K562 (cell line): Measurements from ENCODE around the gene NEU1. TPM values are rescaled to one million over a fixed set of nuclear protein-coding genes. Genes with fewer than 3 reads are reported as not detected.
A peak's percentile ranks its signal among the peaks of the same experiment; 100 is the strongest.

Experiments
- DDX20 ChIP-seq: fragments of 450-650 bp; IDR thresholded peaks from 2 replicates; pipeline ENCODE4 v1.6.1; 2016; ENCODE audit warnings: missing genetic modification characterization, low read depth, mild to moderate bottlenecking, missing compliant biosample characterization, moderate library complexity
- HDAC6 ChIP-seq: IDR thresholded peaks from 2 replicates; pipeline ENCODE4 v1.6.1; 2012; ENCODE audit warnings: low read depth, mild to moderate bottlenecking, control low read depth, inconsistent platforms, low read length, moderate library complexity
- KHSRP ChIP-seq: fragments of 450-650 bp; IDR thresholded peaks from 2 replicates; pipeline ENCODE4 v1.6.1; 2017
- POLR2AphosphoS5 ChIP-seq: IDR thresholded peaks from 2 replicates; pipeline ENCODE4 v1.6.1; 2011; ENCODE audit warnings: mild to moderate bottlenecking, low read depth, low read length, moderate library complexity; ENCODE audit not compliant: control insufficient read depth, insufficient read depth
- POLR2G ChIP-seq: fragments of 200-400 bp; formaldehyde crosslinking; IDR thresholded peaks from 2 replicates; pipeline ENCODE4 v1.6.1; 2017; ENCODE audit warnings: low read depth, mild to moderate bottlenecking, antibody characterized with exemption, low read length, moderate library complexity
- SIN3A ChIP-seq, 2 experiments: fragments of 150-350 bp in 1 of 2; IDR thresholded peaks; 2 replicates each; pipeline ENCODE4 v1.6.1; 2011 to 2016; ENCODE audit warnings: borderline replicate concordance in 2 of 2, low read depth in 2 of 2, low read length in 2 of 2, mild to moderate bottlenecking in 2 of 2, moderate library complexity in 2 of 2; ENCODE audit not compliant: control insufficient read depth in 1 of 2
- SRSF3 ChIP-seq: fragments of 200-400 bp; formaldehyde crosslinking; IDR thresholded peaks from 2 replicates; pipeline ENCODE4 v1.6.1; 2016; ENCODE audit warnings: mild to moderate bottlenecking, low read length, moderate library complexity; ENCODE audit not compliant: insufficient read depth
- SRSF9 ChIP-seq: fragments of 200-400 bp; formaldehyde crosslinking; IDR thresholded peaks from 2 replicates; pipeline ENCODE4 v1.6.1; 2017; ENCODE audit warnings: low read depth, low read length, borderline replicate concordance
- TEAD2 ChIP-seq: fragments of 450-650 bp; IDR thresholded peaks from 2 replicates; pipeline ENCODE4 v1.6.1; 2016; ENCODE audit warnings: missing genetic modification characterization, control low read depth, missing compliant biosample characterization
- ZNF76 ChIP-seq: fragments of 250-450 bp; sonication (Bioruptor Pico); IDR thresholded peaks from 2 replicates; pipeline ENCODE4 v1.4.0; 2020; ENCODE audit warnings: mild to moderate bottlenecking, moderate library complexity, borderline replicate concordance
- polyA plus RNA-seq, 8 experiments: library from polyadenylated mRNA; depleted of rRNA in 4 of 8; stranded (reverse) in 5 of 8; unstranded in 3 of 8; fragments of >200 nt; fragmentation: Nextera tagmentation in 2 of 8; fragmentation: Illumina TruSeq in 1 of 8; extraction: Ambion mirVana in 2 of 8; extraction: Trizol in 1 of 8; gene quantifications; 2 replicates each; pipeline versions ENCODE4 v1.2.1 to v1.2.3, GENCODE V29; 2011 to 2014; ENCODE audit warnings: inconsistent platforms in 1 of 8, missing spikeins in 1 of 8
- total RNA-seq, 7 experiments: library from RNA; depleted of rRNA in 6 of 7; stranded (reverse); fragments of >200 nt in 6 of 7; fragmentation: Illumina TruSeq in 2 of 7; extraction: Trizol in 2 of 7; gene quantifications; 2 replicates each; pipeline versions ENCODE4 v1.2.1 to v1.2.3, GENCODE V29; 2011 to 2021; ENCODE audit warnings: low replicate concordance in 1 of 7
- TF ChIP-seq, protein P1 (sequence below): fragments of 200-800 bp; sonication (Bioruptor generic); IDR thresholded peaks from 2 replicates; pipeline ENCODE4 v1.6.1; 2017; ENCODE audit warnings: missing genetic modification characterization, missing compliant biosample characterization
- TF ChIP-seq, protein P2 (sequence below): fragments of 250-450 bp; sonication (Bioruptor Pico); IDR thresholded peaks from 2 replicates; pipeline ENCODE4 v1.8.0; 2022; ENCODE audit warnings: moderate library complexity, mild to moderate bottlenecking, inconsistent platforms
- TF ChIP-seq, protein P3 (sequence below): sonication (generic); formaldehyde crosslinking; IDR thresholded peaks from 2 replicates; pipeline ENCODE4 v1.8.0; 2022; ENCODE audit warnings: missing genetic modification reagents, mild to moderate bottlenecking, borderline replicate concordance
- TF ChIP-seq, protein P4 (sequence below): fragments of 450-650 bp; IDR thresholded peaks from 2 replicates; pipeline ENCODE4 v1.6.1; 2017; ENCODE audit warnings: mild to moderate bottlenecking, moderate library complexity
- TF ChIP-seq, protein P5 (sequence below), 2 experiments: fragments of 450-650 bp in 1 of 2; IDR thresholded peaks; 2 replicates each; pipeline ENCODE4 v1.6.1; 2011 to 2017; ENCODE audit warnings: low read depth in 2 of 2, antibody characterized with exemption in 1 of 2, borderline replicate concordance in 1 of 2, low read length in 1 of 2, mild to moderate bottlenecking in 1 of 2, mixed read lengths in 1 of 2; ENCODE audit not compliant: control insufficient read depth in 1 of 2

Gene NEU1
- total and polyA plus RNA-seq, 9 of the 15 experiments (the other 6 are each of a cell fraction or from before 2014, with no cell fraction given): 14.8 to 67.8 (median 51.0) TPM

DNA sequence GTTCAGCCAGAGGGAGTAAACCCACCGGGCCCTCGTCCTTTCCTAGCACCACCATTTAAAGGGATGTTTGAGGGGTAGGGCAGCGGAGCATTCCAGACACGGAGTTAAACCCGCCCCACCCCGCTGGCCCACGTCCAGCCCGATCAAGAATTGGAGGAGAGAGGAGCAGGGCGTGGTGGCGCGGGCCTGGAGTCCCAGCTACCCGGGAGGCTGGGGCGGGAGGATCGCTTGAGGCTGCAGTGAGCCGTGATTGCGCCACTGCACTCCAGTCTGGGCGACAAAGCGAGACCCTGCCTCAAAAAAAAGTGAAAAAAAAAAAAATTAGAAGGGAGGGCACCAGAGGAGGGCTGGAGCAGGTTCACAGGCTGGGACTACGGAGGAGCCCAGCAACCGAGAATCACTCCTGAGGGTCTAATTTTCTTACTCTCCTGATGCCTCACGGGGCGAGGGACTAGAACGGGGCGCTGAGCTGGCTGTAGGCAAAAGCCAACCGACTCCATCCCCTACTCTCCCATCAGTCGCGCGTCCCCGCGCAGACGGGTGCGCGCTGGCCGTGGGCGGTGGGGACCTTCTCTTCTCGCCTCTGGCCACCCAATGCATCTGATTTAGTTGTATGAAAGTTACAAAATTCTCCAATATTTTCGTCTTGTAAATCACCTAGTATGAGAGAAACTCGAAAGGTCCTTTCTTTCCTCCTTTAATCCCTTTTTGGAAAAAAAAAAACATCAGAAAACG, 41.2 kb downstream of the NEU1 start (continued):
- TF ChIP-seq, protein P1, sequence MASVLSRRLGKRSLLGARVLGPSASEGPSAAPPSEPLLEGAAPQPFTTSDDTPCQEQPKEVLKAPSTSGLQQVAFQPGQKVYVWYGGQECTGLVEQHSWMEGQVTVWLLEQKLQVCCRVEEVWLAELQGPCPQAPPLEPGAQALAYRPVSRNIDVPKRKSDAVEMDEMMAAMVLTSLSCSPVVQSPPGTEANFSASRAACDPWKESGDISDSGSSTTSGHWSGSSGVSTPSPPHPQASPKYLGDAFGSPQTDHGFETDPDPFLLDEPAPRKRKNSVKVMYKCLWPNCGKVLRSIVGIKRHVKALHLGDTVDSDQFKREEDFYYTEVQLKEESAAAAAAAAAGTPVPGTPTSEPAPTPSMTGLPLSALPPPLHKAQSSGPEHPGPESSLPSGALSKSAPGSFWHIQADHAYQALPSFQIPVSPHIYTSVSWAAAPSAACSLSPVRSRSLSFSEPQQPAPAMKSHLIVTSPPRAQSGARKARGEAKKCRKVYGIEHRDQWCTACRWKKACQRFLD (CRISPR knock-in tag): no peak
- no peak for TF ChIP-seq SRSF3
- TF ChIP-seq POLR2AphosphoS5: no peak
- TF ChIP-seq HDAC6: no peak
- TF ChIP-seq SRSF9: no peak
- TF ChIP-seq, protein P2, sequence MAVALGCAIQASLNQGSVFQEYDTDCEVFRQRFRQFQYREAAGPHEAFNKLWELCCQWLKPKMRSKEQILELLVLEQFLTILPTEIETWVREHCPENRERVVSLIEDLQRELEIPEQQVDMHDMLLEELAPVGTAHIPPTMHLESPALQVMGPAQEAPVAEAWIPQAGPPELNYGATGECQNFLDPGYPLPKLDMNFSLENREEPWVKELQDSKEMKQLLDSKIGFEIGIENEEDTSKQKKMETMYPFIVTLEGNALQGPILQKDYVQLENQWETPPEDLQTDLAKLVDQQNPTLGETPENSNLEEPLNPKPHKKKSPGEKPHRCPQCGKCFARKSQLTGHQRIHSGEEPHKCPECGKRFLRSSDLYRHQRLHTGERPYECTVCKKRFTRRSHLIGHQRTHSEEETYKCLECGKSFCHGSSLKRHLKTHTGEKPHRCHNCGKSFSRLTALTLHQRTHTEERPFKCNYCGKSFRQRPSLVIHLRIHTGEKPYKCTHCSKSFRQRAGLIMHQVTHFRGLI (CRISPR knock-in tag): no peak; the same call in 1 of the 2 replicates
- peak; percentile 85 for TF ChIP-seq POLR2G
- TF ChIP-seq KHSRP: no peak
- TF ChIP-seq, protein P3, sequence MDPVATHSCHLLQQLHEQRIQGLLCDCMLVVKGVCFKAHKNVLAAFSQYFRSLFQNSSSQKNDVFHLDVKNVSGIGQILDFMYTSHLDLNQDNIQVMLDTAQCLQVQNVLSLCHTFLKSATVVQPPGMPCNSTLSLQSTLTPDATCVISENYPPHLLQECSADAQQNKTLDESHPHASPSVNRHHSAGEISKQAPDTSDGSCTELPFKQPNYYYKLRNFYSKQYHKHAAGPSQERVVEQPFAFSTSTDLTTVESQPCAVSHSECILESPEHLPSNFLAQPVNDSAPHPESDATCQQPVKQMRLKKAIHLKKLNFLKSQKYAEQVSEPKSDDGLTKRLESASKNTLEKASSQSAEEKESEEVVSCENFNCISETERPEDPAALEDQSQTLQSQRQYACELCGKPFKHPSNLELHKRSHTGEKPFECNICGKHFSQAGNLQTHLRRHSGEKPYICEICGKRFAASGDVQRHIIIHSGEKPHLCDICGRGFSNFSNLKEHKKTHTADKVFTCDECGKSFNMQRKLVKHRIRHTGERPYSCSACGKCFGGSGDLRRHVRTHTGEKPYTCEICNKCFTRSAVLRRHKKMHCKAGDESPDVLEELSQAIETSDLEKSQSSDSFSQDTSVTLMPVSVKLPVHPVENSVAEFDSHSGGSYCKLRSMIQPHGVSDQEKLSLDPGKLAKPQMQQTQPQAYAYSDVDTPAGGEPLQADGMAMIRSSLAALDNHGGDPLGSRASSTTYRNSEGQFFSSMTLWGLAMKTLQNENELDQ (CRISPR knock-in tag): no peak
- TF ChIP-seq, protein P4, sequence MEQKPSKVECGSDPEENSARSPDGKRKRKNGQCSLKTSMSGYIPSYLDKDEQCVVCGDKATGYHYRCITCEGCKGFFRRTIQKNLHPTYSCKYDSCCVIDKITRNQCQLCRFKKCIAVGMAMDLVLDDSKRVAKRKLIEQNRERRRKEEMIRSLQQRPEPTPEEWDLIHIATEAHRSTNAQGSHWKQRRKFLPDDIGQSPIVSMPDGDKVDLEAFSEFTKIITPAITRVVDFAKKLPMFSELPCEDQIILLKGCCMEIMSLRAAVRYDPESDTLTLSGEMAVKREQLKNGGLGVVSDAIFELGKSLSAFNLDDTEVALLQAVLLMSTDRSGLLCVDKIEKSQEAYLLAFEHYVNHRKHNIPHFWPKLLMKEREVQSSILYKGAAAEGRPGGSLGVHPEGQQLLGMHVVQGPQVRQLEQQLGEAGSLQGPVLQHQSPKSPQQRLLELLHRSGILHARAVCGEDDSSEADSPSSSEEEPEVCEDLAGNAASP: no peak
- TF ChIP-seq DDX20: no peak
- peak in 1 of 2 experiments; percentile 40; a peak in 2 of 4 replicates for TF ChIP-seq SIN3A (IDR thresholded peaks at IDR 0.05; ENCODE audit: borderline replicate concordance in 2 of 2, control insufficient read depth in 1 of 2, low read depth in 2 of 2, low read length in 2 of 2)
- no peak for TF ChIP-seq ZNF76 (CRISPR knock-in tag)
- TF ChIP-seq TEAD2 (tag): no peak
- TF ChIP-seq, protein P5, sequence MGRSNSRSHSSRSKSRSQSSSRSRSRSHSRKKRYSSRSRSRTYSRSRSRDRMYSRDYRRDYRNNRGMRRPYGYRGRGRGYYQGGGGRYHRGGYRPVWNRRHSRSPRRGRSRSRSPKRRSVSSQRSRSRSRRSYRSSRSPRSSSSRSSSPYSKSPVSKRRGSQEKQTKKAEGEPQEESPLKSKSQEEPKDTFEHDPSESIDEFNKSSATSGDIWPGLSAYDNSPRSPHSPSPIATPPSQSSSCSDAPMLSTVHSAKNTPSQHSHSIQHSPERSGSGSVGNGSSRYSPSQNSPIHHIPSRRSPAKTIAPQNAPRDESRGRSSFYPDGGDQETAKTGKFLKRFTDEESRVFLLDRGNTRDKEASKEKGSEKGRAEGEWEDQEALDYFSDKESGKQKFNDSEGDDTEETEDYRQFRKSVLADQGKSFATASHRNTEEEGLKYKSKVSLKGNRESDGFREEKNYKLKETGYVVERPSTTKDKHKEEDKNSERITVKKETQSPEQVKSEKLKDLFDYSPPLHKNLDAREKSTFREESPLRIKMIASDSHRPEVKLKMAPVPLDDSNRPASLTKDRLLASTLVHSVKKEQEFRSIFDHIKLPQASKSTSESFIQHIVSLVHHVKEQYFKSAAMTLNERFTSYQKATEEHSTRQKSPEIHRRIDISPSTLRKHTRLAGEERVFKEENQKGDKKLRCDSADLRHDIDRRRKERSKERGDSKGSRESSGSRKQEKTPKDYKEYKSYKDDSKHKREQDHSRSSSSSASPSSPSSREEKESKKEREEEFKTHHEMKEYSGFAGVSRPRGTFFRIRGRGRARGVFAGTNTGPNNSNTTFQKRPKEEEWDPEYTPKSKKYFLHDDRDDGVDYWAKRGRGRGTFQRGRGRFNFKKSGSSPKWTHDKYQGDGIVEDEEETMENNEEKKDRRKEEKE (IDR thresholded peaks at IDR 0.05; ENCODE audit: borderline replicate concordance in 1 of 2, control insufficient read depth in 1 of 2, low read depth in 2 of 2, low read length in 1 of 2): 0 out of 4 replicates have a peak, but pooled peaks of 1 of the 2 experiments have one; percentile 39
